ENCODE data around the gene PIH1D1.

Gene PIH1D1

GRCh38 chr19:49432141-49433073 lies 19.2 kb downstream of the PIH1D1 start:
- DNase-seq (ENCODE audit: low read depth), result no peak
- no peak overlapping the region for H3K4me3 ChIP-seq (ENCODE audit: low read depth, low read length)
- TF ChIP-seq CTCF (IDR thresholded peaks at IDR 0.05; ENCODE audit: low read depth, low read length, missing control alignments), result no peak
- in situ Hi-C loops (cut with HindIII; ENCODE audit: low sequenced_read_pairs), result no loop called here

GRCh38 chr19:49431330-49431749 lies 20.3 kb downstream of the PIH1D1 start:
- DNase-seq (ENCODE audit: low read depth), result no peak
- H3K4me3 ChIP-seq (ENCODE audit: low read depth, low read length), result no peak overlapping the region
- in situ Hi-C loops (cut with HindIII; ENCODE audit: low sequenced_read_pairs), result no loop called here
- no peak for TF ChIP-seq CTCF (IDR thresholded peaks at IDR 0.05; ENCODE audit: low read depth, low read length, missing control alignments)

GRCh38 chr19:49430678-49431329 lies 20.8 kb downstream of the PIH1D1 start:
- no peak overlapping the region for H3K4me3 ChIP-seq (ENCODE audit: low read depth, low read length)
- no peak for TF ChIP-seq CTCF (IDR thresholded peaks at IDR 0.05; ENCODE audit: low read depth, low read length, missing control alignments)
- in situ Hi-C loops (cut with HindIII; ENCODE audit: low sequenced_read_pairs), result no loop called here
- DNase-seq (ENCODE audit: low read depth), result no peak

- no peak for TF ChIP-seq CTCF (IDR thresholded peaks at IDR 0.05; ENCODE audit: low read depth, low read length, missing control alignments)
- in situ Hi-C loops (cut with HindIII; ENCODE audit: low sequenced_read_pairs), result no loop called here
- DNase-seq (ENCODE audit: low read depth), result no peak
- no peak overlapping the region for H3K4me3 ChIP-seq (ENCODE audit: low read depth, low read length)
Observed at GRCh38 chr19:49430172-49430677, 21.4 kb downstream of the PIH1D1 start.

DNA sequence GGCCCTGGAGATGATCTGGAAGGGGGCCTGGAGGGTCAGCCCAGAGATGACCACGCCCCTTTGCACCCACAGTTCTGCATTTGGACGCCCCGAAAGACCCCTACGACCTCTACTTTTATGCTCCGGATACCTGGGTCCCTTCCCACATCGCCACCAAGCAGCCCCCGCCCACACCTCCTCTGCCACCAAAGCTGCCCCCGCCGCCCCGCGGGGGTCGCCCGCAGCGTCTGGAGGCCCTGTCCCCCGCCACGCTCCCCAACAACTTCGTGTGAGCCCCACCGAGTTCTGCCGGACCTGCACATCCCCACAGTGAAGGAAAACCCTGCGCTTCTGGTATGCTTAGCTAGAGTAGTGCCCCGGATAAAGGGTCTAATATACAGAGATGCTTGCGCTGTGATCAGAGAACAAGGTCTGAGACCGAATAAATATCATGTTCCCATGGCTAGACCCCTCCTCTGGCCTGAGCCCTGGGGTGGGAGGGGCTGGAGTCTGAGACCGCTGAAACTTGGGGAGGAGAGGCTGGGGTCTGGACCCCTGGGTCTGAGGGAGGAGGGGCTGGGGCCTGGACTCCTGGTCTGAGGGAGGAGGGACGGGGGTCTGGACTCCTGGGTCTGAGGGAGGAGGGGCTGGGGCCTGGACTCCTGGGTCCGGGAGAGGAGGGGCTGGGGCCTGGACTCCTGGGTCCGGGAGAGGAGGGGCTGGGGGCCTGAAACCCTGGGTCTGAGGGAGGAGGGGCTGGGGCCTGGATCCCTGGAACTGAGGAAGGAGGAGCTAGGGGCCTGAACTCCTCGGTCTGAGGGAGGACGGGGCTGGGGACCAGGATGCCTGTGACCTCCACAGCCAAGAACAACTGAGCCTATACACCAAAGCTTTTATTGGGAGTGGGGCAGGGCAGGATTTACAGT lies 22.8 kb downstream of the PIH1D1 start:
- TF ChIP-seq CTCF (IDR thresholded peaks at IDR 0.05; ENCODE audit: low read depth, low read length, missing control alignments), result no peak
- H3K4me3 ChIP-seq (ENCODE audit: low read depth, low read length), result no peak overlapping the region

More for the DNA sequence above, 22.8 kb downstream of the PIH1D1 start:
- DNase-seq (ENCODE audit: low read depth), result no peak
- in situ Hi-C loops (cut with HindIII; ENCODE audit: low sequenced_read_pairs), result loop anchor here (5.0 kb wide), 1 partner anchor 46 kb away; no protein-coding TSS in a partner anchor

All from astrocyte of the cerebellum (primary cell).